A673 (cell line): ENCODE data around the gene GOSR1. TPM values are rescaled to one million over a fixed set of nuclear protein-coding genes. Genes with fewer than 3 reads are reported as not detected.
"Not testable (repeated sequence)": the region's sequence is repeated elsewhere in the genome, so short reads cannot be mapped to it uniquely, and the experiment has no call there.

ENCODE experiments used
- BruUV-seq: library from RNA; stranded (reverse); fragments of 400-500 nt; replicated peaks from 2 replicates; lab custom pipeline; 2021; lab: Mats Ljungman, UMichigan
- CTCF ChIA-PET: fragments of 300-600 bp; sonication (Branson Sonifier 250); formaldehyde crosslinking; loops from one replicate; lab custom pipeline; 2022; ENCODE audit warnings: antibody characterized with exemption; lab: Charles Lee
- POLR2A ChIA-PET: fragments of 300-600 bp; sonication (Branson Sonifier 250); formaldehyde crosslinking; loops from one replicate; lab custom pipeline; 2022; ENCODE audit warnings: antibody characterized with exemption; ENCODE audit not compliant: low non-redundant PET; lab: Charles Lee
- DNase-seq: peaks from one replicate; pipeline ENCODE4 v3.0.0-alpha.2; 2015; ENCODE audit warnings: low spot score
- H3K27ac ChIP-seq: fragments of 200-600 bp; sonication (generic); 2 replicates; pipeline ENCODE4 v1.5.1; 2016; ENCODE audit warnings: mixed run types, low read depth, mild to moderate bottlenecking, mixed read lengths, antibody characterized with exemption, low read length; ENCODE audit not compliant: poor library complexity, severe bottlenecking
- H3K27me3 ChIP-seq: fragments of 200-600 bp; sonication (generic); replicated peaks from 2 replicates; pipeline ENCODE4 v1.6.1; 2017; ENCODE audit warnings: mixed run types, low read depth, mild to moderate bottlenecking, mixed read lengths, antibody characterized with exemption, low read length; ENCODE audit not compliant: insufficient read depth, poor library complexity
- H3K36me3 ChIP-seq: fragments of 200-600 bp; sonication (generic); 2 replicates; pipeline ENCODE4 v1.6.1; 2016; ENCODE audit warnings: mixed run types, mild to moderate bottlenecking, mixed read lengths, antibody characterized with exemption, low read length; ENCODE audit not compliant: insufficient read depth, poor library complexity, severe bottlenecking
- H3K4me1 ChIP-seq: fragments of 200-600 bp; sonication (generic); 2 replicates; pipeline ENCODE4 v1.6.1; 2017; ENCODE audit warnings: mixed run types, mild to moderate bottlenecking, mixed read lengths, antibody characterized with exemption, low read length; ENCODE audit not compliant: insufficient read depth, poor library complexity, severe bottlenecking
- H3K4me3 ChIP-seq: fragments of 200-600 bp; sonication (generic); 2 replicates; pipeline ENCODE4 v1.5.1; 2016; ENCODE audit warnings: low read depth, mixed run types, mild to moderate bottlenecking, mixed read lengths, low read length; ENCODE audit not compliant: poor library complexity, severe bottlenecking
- H3K9me3 ChIP-seq: fragments of 200-600 bp; sonication (generic); 2 replicates; pipeline ENCODE4 v1.6.1; 2016; ENCODE audit warnings: mixed run types, low read depth, mild to moderate bottlenecking, mixed read lengths, antibody characterized with exemption, low read length; ENCODE audit not compliant: poor library complexity, severe bottlenecking
- CTCF ChIP-seq: fragments of 300-800, 200-600 bp; sonication (generic); conservative IDR thresholded peaks from 2 replicates; pipeline ENCODE4 v1.5.1; 2017; ENCODE audit warnings: low read depth, mild to moderate bottlenecking, antibody characterized with exemption, low read length, moderate library complexity, mixed read lengths
- EZH2 ChIP-seq: fragments of 200-600 bp; sonication (generic); IDR thresholded peaks from 2 replicates; pipeline ENCODE4 v1.6.1; 2017; ENCODE audit warnings: borderline replicate concordance, low read depth, mild to moderate bottlenecking, mixed read lengths, antibody characterized with exemption, low read length; ENCODE audit not compliant: poor library complexity, severe bottlenecking
- intact Hi-C: fragments of 100-400 bp; cut with micrococcal nuclease; formaldehyde crosslinking; loops from one replicate; pipeline ENCODE4 v1.10.0; 2022; ENCODE audit not compliant: unreplicated experiment
- total RNA-seq: library from RNA; stranded (reverse); gene quantifications from 2 replicates; pipeline ENCODE4 v1.2.3, GENCODE V29; 2021

The GOSR1 gene
- total RNA-seq, 1 experiment from 2014 or later, result 69.1 TPM

DNA sequence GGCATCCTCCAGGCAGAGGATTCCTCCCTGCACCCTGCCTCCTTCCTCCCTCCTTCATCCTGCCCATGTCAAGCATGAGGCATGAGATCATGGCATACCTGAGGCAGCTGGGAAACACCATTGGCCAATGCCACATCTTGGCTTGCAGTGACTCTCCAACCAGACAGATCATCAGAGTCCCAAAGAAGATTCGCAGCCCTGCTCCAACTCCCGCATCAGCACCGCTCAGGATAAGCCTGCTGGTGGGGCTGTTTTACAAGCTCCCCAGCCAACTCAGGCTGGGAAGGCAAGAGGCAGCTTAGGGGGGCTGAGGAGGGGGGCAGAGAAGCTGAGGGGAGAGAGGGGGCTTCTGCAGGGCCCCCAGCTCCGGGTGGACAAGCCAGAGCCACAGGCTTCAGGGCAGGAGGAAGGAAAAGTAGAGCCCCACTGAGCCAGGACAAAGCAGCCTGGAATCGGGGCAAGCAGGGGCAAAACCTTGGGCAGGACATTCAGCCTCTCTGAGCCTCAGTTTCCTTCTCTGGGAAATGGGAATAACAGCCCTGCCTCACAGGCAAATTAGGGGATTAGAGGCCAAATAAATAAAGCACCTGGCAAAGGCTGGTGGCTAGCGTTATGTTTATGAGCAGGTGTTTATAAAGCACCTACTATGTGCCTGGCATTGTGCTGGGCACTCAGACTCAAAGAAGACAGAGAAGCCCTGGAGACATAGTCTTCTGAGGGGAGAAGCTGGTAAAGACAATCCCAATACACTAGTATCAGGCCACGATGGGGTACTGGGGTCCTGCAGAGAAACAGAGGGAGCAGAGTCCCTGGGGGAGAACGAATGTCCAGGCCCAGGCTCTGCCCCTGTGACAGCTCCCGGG is 88.1 kb downstream of the GOSR1 start:
- TF ChIP-seq EZH2 (no peak), CTCF (0 out of 2 replicates have a peak, but pooled peaks have one; percentile 22)
- H3K27ac ChIP-seq, result no peak overlapping the region
- no TSS peak for BruUV-seq
- intact Hi-C loops, result no loop called here
- no peaks in the 10 kb centered on the region for H3K27me3 ChIP-seq
- H3K9me3 ChIP-seq, result no peaks in the 10 kb centered on the region
- peak; percentile 32 for DNase-seq
- peaks cover 22% of the 10 kb centered on the region for H3K4me1 ChIP-seq
- CTCF ChIA-PET, result interaction anchor here (0.6 kb wide), 1 partner anchor 45 kb away, joined by 9 read pairs; no protein-coding TSS in a partner anchor
- POLR2A ChIA-PET, result interaction anchor here (0.6 kb wide), 1 partner anchor 21 kb away, joined by 4 read pairs; no protein-coding TSS in a partner anchor
- no peaks in the 10 kb centered on the region for H3K36me3 ChIP-seq
- H3K4me3 ChIP-seq, result no peak overlapping the region

- CTCF ChIA-PET, result interaction anchor here (0.6 kb wide), 1 partner anchor 45 kb away, joined by 9 read pairs; no protein-coding TSS in a partner anchor
These were observed 88.9 kb downstream of the GOSR1 start for GRCh38 chr17:30566104-30566503.

GRCh38 chr17:30566516-30567225 is 89.5 kb downstream of the GOSR1 start:
- H3K4me3 ChIP-seq, intact Hi-C loops, H3K36me3 ChIP-seq, BruUV-seq, H3K9me3 ChIP-seq, CTCF ChIA-PET, DNase-seq, H3K27ac ChIP-seq, H3K27me3 ChIP-seq: not testable (repeated sequence)
- peaks cover 29% of the 10 kb centered on the region for H3K4me1 ChIP-seq
- POLR2A ChIA-PET, result interaction anchor here (0.6 kb wide), 1 partner anchor 19 kb away, joined by 4 read pairs; no protein-coding TSS in a partner anchor

More at GRCh38 chr17:30566104-30566503, 88.9 kb downstream of the GOSR1 start:
- peak; percentile 39 for DNase-seq
- H3K4me1 ChIP-seq, result peaks cover 29% of the 10 kb centered on the region
- H3K27me3 ChIP-seq, intact Hi-C loops, H3K36me3 ChIP-seq, H3K27ac ChIP-seq, BruUV-seq, H3K9me3 ChIP-seq, H3K4me3 ChIP-seq: not testable (repeated sequence)
- POLR2A ChIA-PET, result interaction anchor here (0.6 kb wide), 1 partner anchor 20 kb away, joined by 4 read pairs; no protein-coding TSS in a partner anchor
